Peyer's patch (tissue), 4 donors: ENCODE measurements around the gene RARG.

Experiments
- POLR2A ChIP-seq, 2 donors: fragments of 450-650 bp; IDR thresholded peaks; one replicate each; pipeline ENCODE4 v1.5.1; 2017; ENCODE audit warnings: antibody characterized with exemption in 2 of 2, mild to moderate bottlenecking in 2 of 2, moderate library complexity in 2 of 2
- TF ChIP-seq, protein P1 (sequence below), 6 experiments: fragments of 450-650 bp in 4 of 6; fragments of 200-600 bp in 2 of 6; sonication (generic) in 1 of 6; IDR thresholded peaks; one replicate each; pipeline ENCODE4 v1.5.1; 2017 to 2019; ENCODE audit warnings: antibody characterized with exemption in 6 of 6, mild to moderate bottlenecking in 3 of 6, moderate library complexity in 1 of 6

DNA sequence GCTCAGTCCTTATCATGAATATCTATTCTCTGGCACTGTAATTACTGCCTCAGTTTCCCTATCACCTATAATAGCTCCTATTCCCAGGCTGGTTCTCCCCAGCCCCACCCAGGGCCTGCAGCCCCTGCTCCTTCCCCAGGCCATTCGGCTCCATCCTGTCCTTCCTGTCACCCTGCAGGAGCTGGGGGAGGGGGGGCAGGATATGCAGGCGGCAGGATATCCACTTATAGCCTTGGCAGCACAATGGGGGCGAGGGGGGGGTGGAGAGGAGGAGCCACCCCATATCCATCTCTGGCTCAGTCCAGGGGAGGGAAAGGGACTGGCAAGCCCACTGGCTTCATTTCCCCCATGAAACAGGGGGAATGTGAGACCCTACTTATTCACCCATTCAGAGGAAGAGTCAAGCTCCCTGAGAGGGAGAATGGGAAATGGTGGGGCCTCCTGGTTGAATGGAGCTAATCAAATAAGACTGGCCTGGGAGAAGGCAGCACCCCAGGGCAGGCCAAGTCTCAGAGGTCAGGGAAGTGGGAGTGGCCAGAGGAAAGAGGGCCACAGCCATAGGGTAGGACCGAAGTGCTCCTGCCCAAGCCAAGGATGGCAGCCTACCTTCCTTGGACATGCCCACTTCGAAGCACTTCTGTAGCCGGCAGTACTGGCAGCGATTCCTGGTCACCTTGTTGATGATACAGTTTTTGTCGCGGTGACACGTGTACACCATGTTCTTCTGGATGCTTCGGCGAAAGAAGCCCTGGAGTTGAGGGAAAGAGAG lies 17.1 kb downstream of the RARG start:
- TF ChIP-seq, protein P1, sequence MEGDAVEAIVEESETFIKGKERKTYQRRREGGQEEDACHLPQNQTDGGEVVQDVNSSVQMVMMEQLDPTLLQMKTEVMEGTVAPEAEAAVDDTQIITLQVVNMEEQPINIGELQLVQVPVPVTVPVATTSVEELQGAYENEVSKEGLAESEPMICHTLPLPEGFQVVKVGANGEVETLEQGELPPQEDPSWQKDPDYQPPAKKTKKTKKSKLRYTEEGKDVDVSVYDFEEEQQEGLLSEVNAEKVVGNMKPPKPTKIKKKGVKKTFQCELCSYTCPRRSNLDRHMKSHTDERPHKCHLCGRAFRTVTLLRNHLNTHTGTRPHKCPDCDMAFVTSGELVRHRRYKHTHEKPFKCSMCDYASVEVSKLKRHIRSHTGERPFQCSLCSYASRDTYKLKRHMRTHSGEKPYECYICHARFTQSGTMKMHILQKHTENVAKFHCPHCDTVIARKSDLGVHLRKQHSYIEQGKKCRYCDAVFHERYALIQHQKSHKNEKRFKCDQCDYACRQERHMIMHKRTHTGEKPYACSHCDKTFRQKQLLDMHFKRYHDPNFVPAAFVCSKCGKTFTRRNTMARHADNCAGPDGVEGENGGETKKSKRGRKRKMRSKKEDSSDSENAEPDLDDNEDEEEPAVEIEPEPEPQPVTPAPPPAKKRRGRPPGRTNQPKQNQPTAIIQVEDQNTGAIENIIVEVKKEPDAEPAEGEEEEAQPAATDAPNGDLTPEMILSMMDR (IDR thresholded peaks at IDR 0.05) = no peak
- no peak for TF ChIP-seq POLR2A (IDR thresholded peaks at IDR 0.05)
